Nephron progenitor cell (in vitro differentiated cells): ENCODE results near the gene EMC8.

Source experiments
- DNase-seq: peaks from one replicate; pipeline ENCODE4 v3.0.0; 2021
- H3K27ac Mint-ChIP-seq: 2 replicates; pipeline ENCODE4 v1.8.0; 2021; ENCODE audit warnings: mild to moderate bottlenecking, moderate library complexity, mixed read lengths
- H3K27me3 Mint-ChIP-seq: 2 replicates; pipeline ENCODE4 v1.8.0; 2021; ENCODE audit warnings: mild to moderate bottlenecking, low read depth, mixed read lengths; ENCODE audit not compliant: poor library complexity
- H3K36me3 Mint-ChIP-seq: 2 replicates; pipeline ENCODE4 v1.8.0; 2021; ENCODE audit warnings: low read depth, mixed read lengths
- H3K4me1 Mint-ChIP-seq: 2 replicates; pipeline ENCODE4 v1.8.0; 2021; ENCODE audit warnings: mixed read lengths
- H3K4me3 Mint-ChIP-seq: 2 replicates; pipeline ENCODE4 v1.8.0; 2021; ENCODE audit warnings: mild to moderate bottlenecking, moderate library complexity, mixed read lengths
- H3K9me3 Mint-ChIP-seq: 2 replicates; pipeline ENCODE4 v1.8.0; 2021; ENCODE audit warnings: mild to moderate bottlenecking, moderate library complexity, mixed read lengths
- TF ChIP-seq, protein P1 (sequence below): fragments of 200-600 bp; sonication (generic); IDR thresholded peaks from 2 replicates; pipeline ENCODE4 v1.5.0; 2021; ENCODE audit warnings: antibody characterized with exemption

Gene EMC8

DNA sequence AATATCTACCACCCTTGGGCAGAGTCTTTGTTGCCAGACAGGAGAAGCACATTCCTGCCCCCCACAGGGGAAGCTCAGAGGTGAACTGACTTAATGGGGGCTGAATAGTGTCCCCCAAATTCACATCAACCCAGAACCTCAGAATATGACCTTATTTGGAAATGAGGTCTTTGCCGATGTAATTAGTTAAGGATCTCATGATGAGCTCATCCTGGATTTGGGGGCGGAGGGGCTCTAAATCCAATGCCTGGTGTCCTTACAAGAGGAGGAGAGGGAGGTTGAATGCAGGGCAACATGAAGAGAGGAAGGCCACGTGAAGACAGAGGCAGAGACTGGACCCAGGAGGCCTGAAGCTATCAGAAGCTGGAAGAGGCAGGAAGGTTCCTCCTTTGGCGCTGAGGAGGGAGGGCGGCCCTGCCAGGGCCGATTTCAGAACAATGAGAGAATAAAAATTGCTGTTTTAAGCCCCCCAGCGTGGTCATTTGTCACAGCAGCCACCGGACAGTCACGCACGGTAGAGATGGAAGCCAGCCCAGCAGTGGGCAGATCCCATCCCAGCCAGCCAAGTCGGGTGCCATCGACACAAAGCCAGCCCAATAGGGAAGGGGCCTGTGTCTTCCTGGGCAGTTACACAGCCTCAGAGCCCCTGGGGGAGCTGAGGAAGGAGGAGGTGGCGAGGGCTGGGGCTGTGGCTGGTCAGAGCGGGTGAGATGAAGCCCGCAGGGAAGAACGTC is 69.7 kb downstream of the EMC8 start:
- Mint-ChIP-seq H3K27ac (no peak overlapping the region), H3K4me3 (no peak overlapping the region), H3K27me3 (peaks cover 40% of the 10 kb centered on the region), H3K36me3 (no peaks in the 10 kb centered on the region), H3K4me1 (peaks cover 5% of the 10 kb centered on the region), H3K9me3 (peaks cover 5% of the 10 kb centered on the region)
- TF ChIP-seq, protein P1, sequence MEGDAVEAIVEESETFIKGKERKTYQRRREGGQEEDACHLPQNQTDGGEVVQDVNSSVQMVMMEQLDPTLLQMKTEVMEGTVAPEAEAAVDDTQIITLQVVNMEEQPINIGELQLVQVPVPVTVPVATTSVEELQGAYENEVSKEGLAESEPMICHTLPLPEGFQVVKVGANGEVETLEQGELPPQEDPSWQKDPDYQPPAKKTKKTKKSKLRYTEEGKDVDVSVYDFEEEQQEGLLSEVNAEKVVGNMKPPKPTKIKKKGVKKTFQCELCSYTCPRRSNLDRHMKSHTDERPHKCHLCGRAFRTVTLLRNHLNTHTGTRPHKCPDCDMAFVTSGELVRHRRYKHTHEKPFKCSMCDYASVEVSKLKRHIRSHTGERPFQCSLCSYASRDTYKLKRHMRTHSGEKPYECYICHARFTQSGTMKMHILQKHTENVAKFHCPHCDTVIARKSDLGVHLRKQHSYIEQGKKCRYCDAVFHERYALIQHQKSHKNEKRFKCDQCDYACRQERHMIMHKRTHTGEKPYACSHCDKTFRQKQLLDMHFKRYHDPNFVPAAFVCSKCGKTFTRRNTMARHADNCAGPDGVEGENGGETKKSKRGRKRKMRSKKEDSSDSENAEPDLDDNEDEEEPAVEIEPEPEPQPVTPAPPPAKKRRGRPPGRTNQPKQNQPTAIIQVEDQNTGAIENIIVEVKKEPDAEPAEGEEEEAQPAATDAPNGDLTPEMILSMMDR = no peak
- DNase-seq = no peak

DNA sequence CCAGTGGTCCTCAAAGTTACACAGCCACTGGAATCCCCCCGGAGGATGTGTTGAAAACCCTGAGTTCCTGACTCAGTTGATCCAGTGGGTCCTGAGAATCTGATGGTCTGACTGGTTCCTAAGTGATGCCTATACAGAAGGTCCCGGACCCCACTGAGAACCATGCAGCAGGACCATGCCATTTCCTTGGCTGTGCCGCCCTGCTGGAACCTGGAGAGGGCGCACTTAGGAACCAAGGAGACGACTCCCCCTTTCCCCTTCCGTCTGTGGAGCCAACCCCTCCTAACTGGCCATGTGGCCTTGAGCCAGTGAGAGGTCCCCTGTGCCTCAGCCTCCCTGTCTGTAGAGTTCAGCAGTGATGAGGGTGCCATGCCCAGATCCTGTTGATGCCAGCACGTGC is 70.5 kb downstream of the EMC8 start:
- H3K27ac Mint-ChIP-seq = no peak overlapping the region
- peaks cover 47% of the 10 kb centered on the region for H3K27me3 Mint-ChIP-seq
- peaks cover 5% of the 10 kb centered on the region for H3K4me1 Mint-ChIP-seq
- no peaks in the 10 kb centered on the region for H3K36me3 Mint-ChIP-seq
- TF ChIP-seq, protein P1 = no peak
- H3K4me3 Mint-ChIP-seq = no peak overlapping the region
- DNase-seq = no peak
- peaks cover 5% of the 10 kb centered on the region for H3K9me3 Mint-ChIP-seq
